Upper lobe of left lung (tissue), 4 donors: Measurements from ENCODE around the gene RAB29.

Experiments used
- CTCF ChIP-seq, 6 experiments: fragments of 450-650 bp in 4 of 6; fragments of 200-600 bp in 2 of 6; sonication (generic) in 2 of 6; IDR thresholded peaks; one replicate each; pipeline ENCODE4 v1.5.1; 2016 to 2019; ENCODE audit warnings: antibody characterized with exemption in 6 of 6
- POLR2A ChIP-seq, 4 donors: fragments of 450-650 bp; IDR thresholded peaks; one replicate each; pipeline ENCODE4 v1.5.1; 2016 to 2017; ENCODE audit warnings: antibody characterized with exemption in 4 of 4, mild to moderate bottlenecking in 2 of 4

DNA sequence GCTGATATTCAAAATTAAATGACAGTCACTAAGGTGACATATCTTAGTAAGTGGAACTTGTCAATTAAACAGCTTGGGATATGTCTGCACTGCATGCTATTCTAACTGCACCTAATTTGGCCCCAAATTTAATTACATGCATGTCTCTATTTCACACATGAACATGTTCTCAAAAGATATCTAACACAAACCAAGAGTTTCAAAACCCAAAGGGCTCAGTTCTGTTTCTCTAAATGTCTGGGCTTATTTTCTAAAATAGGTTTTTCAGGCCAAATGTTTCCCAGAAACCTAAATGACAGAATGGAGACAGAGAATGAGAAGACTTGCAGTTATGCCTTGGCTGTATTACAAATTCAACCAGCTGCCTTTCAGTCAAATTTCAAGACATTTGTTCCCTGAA is 11.3 kb downstream of the RAB29 start:
- TF ChIP-seq CTCF (IDR thresholded peaks at IDR 0.05) (no peak), POLR2A (IDR thresholded peaks at IDR 0.05) (no peak)
